Measurements from ENCODE around the gene PPP1R13B.

- TF ChIP-seq FOSL2 (IDR thresholded peaks at IDR 0.05) (no peak), FOSL2 (CRISPR knock-in tag; IDR thresholded peaks at IDR 0.05) (no peak), CBX8 (IDR thresholded peaks at IDR 0.05) (no peak), CTCF (IDR thresholded peaks at IDR 0.05) (no peak), POLR2A (IDR thresholded peaks at IDR 0.05; ENCODE audit: low read length) (no peak), CBX2 (IDR thresholded peaks at IDR 0.05; ENCODE audit: borderline replicate concordance, low read depth) (no peak), HDAC2 (IDR thresholded peaks at IDR 0.05) (no peak), TP53 (CRISPR knock-in tag; IDR thresholded peaks at IDR 0.05) (no peak), JUN (IDR thresholded peaks at IDR 0.05) (no peak), POLR2AphosphoS2 (conservative IDR thresholded peaks at IDR 0.05; ENCODE audit: low read length) (no peak), ATOH8 (CRISPR knock-in tag; IDR thresholded peaks at IDR 0.05; ENCODE audit: low read depth) (no peak), ZFP36 (IDR thresholded peaks at IDR 0.05; ENCODE audit: borderline replicate concordance, partially characterized antibody) (no peak), CEBPB (IDR thresholded peaks at IDR 0.05) (no peak)
- TF ChIP-seq, protein P1, sequence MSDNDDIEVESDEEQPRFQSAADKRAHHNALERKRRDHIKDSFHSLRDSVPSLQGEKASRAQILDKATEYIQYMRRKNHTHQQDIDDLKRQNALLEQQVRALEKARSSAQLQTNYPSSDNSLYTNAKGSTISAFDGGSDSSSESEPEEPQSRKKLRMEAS (IDR thresholded peaks at IDR 0.05), result no peak
Observed at GRCh38 chr14:103726474-103726873, 120.9 kb downstream of the PPP1R13B start.

Data from A549 (cell line).